Stimulated activated CD4-positive, alpha-beta T cell treated with anti-CD3 and anti-CD28 coated beads, Interleukin-1b, Interleukin-23, amount 100 ng/mL, for 1 hour (primary cell): ENCODE results near the gene DNAJC13.

ENCODE experiments used
- DNase-seq, 2 donors: peaks; one replicate each; pipeline ENCODE4 v3.0.0-alpha.2; 2020; ENCODE audit warnings: low read depth in 2 of 2

DNAJC13 gene

DNA sequence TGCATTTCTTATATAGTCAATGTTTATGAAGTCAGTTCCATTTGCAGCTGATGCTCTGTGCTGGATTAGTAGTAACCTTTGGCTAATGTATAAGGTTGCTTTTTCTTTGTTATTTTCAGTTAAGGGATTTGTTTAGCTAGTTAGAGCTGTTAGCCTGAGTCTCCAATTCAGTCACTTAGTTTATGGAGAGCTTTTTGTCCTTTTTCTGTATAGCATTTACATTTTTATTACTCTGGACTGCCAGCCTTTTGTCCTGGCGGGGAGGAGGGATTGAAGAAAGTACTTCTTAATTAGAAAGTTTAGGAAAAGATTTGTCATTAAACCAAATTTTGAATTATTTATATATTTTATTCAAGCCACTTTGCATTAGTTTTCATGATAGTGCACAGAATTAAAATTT lies 52.0 kb downstream of the DNAJC13 start:
- DNase-seq, result no peak

DNA sequence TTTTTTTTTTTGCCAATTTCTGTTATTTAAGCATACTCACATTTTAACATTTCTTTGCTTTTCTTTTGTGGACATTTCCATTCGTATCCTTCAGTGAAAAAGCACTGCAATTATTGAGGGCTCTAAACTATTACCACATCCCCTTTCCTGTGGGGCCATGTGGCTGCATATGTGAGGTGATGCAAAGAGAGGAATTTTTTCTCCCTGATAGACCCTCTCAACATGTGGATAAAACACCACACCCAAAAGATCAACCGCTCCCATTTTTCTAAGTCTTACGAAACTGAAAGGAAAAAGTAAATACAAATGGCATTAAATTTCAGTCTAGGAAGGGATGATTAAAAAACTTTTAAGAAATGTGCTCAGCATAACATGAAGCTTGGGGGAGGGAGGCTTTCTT lies 68.8 kb downstream of the DNAJC13 start:
- no peak for DNase-seq

DNA sequence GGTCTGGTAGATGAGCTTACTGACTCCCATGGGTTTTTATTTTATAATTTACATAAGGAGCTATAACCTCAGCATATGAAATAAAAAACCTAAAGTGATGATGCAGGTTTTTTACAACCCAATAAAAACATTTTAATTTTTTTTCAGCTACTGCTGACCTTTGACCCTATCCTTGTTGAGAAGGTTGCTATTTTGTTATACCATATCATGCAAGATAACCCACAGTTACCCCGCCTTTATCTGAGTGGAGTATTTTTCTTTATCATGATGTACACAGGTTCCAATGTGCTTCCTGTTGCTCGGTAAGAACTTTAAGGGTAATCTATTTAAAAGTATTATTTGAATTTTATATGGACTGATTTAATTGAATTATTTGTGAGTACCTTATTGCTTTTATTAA lies 70.8 kb downstream of the DNAJC13 start:
- no peak for DNase-seq

- DNase-seq, result no peak
These were observed 81.8 kb downstream of the DNAJC13 start for GRCh38 chr3:132499071-132499470.

DNA sequence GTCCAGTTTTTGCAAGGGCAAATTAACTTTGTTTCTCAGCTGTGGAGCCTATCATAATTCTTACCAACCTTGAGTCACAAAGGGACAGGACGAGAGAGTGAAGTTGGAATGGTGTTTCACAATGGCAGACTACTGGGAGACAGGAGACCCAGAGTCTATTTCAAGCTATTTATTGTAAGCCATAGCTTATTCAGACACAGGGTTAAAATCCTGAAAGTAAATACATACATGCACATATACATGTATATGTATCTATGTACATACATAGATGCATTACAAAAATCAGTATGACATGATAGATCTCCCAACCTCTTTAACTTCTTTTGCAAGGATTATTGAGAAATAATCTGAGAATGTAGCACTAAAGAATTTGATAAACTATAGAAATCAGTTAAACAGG lies 86.3 kb downstream of the DNAJC13 start:
- DNase-seq, result no peak

DNA sequence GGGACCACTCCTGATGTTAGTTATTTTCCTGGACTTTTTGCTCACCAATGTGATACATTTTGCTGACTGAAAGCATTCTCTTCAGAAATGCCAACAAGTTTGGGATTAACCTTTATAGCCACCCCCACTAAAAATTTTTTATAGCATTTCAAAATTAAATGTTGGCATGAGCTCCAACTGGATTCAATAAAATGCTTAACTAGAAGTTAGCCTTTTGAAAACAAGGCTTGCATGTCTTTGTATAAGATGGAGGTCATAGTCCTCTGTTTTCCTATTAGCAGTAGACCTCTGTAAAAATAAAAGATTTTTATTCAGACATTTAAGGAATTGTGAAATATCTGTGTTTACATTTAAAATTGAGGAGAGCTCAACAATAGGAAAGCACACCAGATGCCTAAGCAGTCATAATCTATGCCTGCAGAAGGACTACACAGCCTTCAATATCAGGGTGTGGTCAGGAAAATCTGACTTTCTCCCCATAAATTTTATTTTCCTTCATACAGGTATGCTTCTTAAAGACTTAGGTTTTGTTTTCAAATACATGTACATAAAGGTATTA lies 87.2 kb downstream of the DNAJC13 start:
- DNase-seq, result no peak

DNA sequence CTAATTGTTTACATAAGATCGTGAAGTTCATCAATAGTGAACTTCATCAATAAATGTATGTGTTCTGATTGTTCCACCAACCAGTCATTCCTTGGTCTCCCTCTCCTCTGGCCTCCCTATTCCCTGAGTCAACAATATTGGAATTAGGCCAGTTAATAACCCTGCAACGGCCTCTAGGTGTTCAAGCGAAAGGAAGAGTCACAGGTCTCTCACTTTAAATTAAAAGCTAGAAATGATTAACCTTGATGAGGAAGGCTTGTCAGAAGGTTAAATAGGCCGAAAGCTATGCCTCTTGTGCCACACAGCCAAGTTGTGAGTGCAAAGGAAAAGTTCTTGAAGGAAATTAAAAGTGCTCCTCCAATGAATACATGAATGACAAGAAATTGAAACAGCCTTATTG lies 90.4 kb downstream of the DNAJC13 start:
- DNase-seq, result no peak

DNA sequence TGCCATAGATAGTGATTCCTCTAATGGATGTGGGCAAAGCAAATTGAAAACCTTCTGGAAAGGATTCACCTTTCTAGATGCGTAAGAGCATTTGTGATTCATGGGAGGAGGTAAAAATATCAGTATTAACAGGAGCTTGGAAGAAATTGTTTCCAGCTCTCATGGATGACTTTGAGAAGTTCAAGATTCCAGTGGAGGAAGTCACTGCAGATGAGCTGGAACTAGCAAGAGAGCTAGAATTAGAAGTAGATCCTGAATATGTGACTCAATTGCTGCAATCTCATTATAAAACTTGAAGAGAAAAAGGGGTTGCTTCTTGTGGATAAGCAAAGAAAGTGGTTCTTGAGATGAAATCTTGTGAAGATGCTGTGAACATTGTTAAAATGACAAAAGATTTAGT lies 91.8 kb downstream of the DNAJC13 start:
- no peak for DNase-seq

- no peak for DNase-seq
These were observed 92.2 kb downstream of the DNAJC13 start for GRCh38 chr3:132509506-132509905.

DNA sequence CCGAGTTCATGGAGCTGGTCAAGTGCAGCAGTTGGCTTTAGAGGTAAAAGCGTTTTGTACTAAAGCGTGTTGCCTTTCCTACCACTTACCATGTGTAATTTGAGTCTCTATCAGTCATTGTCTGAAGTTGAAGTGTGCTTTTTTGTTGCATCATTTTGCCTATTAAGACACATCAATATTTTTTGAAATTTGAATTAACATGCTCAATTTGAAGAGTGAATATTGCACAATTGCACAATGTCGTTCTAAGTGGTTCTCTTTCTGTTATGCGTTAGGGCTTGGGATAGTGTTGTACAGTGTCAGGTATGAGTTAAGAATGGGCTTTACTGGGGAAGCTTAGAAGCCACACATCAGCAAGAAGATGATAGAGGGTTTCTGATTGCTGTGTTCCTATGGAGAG lies 95.8 kb downstream of the DNAJC13 start:
- DNase-seq, result no peak

DNA sequence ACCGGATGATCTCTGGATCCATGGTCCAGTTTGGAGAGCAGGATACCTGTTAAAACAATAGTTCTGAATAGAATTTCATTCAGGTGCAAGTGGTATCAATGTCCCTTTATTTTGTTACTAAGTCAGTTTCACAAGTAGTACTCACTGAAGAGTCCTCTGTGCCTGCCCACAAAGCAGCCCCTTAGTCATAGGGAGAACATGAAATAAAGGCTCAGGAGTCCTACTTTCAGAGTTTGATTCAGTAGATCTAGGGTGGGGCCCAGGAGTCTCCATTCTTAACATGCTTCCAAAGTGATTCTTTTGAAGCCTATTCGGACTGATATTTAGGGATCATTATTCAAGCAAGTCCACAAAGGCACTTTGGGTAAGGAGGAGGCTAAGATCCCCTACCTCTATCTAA lies 100.0 kb downstream of the DNAJC13 start:
- DNase-seq, result no peak

GRCh38 chr3:132519914-132520313 lies 102.6 kb downstream of the DNAJC13 start:
- DNase-seq, result no peak

- no peak for DNase-seq
These were observed 104.6 kb downstream of the DNAJC13 start for GRCh38 chr3:132521901-132522300.

DNA sequence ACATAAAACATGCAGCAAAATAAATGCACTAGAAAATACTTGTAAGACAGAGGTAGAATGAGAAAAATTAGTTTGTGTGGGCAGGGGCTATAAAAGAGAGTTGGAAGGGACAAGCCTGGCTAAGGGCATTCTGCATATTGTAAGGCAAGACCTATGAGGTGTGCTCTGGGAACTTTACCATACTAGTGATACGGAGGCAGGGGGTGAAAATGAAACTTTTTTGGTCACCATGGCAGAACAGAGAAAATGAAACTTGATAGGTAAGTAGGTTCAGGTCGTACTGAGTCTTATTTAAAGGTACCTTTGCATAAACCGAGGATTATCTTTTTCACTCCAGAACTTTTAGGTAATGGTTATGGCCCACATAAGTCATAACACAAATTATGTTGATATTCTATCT lies 105.1 kb downstream of the DNAJC13 start:
- no peak for DNase-seq

DNA sequence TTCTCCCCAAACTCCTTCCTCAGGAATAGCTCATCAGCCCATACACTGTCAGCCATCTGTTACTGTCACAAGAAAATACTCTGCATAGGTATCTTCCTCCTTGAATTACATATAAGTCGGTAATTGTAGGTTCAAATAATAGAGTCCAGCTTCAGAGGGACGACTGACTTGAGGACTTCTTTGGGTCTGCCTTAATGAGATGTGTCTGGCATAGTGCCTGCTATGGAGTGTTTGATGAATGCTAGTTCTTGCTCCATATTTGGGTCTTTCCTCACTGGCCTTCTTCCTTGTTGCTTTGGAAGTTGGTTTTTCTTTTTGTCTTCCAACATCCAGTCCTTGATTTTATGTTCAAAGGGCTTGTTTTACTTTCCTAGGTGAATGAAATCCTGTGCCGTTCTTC lies 113.3 kb downstream of the DNAJC13 start:
- DNase-seq, result no peak

GRCh38 chr3:132535575-132536441 lies 118.5 kb downstream of the DNAJC13 start:
- DNase-seq, result peak; percentile 3 to 31

DNA sequence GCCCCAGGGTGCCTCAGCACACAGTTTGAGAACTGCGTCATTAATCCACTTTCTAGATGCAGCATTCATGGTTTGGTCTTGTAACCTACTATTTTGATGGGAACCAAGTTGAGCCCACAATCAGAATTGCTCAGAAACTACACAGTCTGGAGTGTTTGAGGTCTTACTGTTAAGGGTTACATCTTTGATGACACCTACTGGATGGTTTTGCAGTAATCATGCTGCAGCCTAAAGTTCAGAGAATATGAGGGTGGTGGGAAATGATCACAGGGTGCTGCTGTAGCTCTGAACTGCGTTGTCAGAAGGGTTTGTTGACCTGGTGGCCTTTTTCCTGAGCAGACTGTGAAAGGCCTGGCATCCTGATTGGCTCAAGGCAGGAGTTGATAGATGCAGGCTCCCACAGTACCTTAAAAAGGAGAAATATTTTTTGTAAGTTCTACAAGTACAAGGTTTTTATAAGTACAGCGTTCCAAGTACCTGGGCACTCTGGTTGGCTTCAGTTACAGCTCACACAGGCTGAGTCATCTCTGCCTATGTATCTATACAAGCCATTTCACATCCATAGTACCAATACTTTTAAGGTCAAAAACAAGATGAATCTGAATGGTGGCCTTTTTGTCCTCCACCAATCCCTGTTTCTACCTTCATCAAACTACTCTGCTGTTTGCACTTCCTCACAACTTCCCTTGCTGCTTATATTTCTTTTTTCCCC lies 119.3 kb downstream of the DNAJC13 start:
- DNase-seq, result no peak

DNA sequence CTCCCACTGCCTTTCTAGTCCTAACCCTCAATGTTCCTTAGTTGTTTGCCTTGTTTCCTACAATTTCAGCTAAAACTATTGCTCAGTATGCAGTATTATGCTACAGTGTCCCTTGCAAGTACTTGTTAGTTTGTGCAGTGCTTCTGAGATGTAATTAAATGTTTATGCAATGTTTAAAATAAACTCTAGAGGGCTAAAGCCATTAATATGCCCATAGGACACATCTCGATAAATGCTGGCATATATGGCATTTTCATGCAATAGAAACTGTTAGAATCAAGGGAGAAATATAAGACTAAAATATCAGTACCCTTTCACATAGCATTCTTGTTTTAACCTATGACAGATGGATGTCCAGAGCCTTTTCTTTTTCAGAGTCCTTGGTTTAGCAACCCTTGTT lies 120.0 kb downstream of the DNAJC13 start:
- no peak for DNase-seq

DNA sequence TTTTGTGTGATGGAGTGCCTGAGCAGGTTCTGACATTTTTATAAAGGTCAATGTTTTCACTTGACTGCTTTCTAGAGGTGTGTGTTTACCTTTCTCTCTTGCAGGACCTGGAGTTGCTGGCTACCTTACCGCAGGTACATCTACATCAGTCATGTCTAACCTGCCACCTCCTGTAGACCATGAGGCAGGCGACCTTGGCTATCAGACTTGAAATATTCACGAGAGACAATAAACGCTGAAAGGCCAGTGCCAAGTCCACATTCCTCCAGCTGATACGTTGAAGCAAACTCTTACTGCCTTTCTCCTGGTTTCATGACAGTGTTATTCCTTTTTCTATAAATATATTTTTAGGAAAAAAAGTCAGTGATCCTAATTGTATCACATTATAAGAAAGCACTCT lies 120.8 kb downstream of the DNAJC13 start:
- no peak for DNase-seq

DNA sequence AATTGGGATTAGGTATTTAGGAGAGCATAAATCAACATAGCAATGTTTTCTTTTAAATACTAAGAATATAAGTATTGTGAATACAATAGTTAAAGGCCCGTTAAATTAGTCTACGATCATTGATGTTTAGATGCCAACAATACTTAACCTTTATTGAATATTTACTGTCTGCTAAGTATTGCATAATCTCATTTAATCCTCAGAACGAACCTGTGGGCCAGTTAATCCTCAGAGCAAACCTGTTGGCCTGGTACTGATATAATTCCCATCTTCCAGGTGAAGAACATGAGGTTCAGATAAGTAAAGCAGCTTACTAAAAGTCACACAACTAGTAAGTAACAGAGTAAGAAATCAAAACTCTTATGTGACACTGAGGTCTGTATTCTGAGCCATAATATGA lies 122.4 kb downstream of the DNAJC13 start:
- no peak for DNase-seq

- DNase-seq, result no peak
These were observed 125.3 kb downstream of the DNAJC13 start for GRCh38 chr3:132542577-132542976.

- DNase-seq, result no peak
These were observed 125.9 kb downstream of the DNAJC13 start for GRCh38 chr3:132543011-132543739.
